Globus pallidus (tissue), 1 donor: Measurements from ENCODE around the gene RHCE.
"Not testable (repeated sequence)": the region's sequence is repeated elsewhere in the genome, so short reads cannot be mapped to it uniquely, and the experiment has no call there.

ENCODE experiments used
- DNase-seq: peaks from one replicate; pipeline ENCODE4 v3.0.0-alpha.2; 2015; ENCODE audit warnings: low spot score

RHCE gene

DNA sequence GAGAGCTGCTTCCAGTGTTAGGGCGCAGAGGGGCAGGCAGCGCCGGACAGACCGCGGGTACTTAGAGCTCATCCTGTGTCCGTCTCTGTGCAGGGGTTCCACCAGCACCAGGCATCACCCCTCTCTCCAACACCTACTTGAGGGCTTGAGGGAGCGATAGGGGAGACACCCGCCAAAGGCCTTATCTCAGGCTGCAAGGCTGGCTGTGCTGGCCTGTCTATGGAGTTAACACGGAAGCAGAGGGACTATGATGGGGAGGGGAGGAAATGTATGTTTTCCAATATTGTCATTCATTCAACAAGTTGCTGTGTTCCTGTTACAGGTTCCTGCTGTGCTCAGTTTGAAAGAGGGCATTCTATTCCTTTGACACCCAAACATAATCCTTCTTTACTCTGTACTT lies at the start of gene RHCE:
Gene RHCE (minus strand): TSS at position 111 of the 400 bp plus-strand sequence. CDS start 39 bp downstream, at position 72.
- DNase-seq: not testable (repeated sequence)

DNA sequence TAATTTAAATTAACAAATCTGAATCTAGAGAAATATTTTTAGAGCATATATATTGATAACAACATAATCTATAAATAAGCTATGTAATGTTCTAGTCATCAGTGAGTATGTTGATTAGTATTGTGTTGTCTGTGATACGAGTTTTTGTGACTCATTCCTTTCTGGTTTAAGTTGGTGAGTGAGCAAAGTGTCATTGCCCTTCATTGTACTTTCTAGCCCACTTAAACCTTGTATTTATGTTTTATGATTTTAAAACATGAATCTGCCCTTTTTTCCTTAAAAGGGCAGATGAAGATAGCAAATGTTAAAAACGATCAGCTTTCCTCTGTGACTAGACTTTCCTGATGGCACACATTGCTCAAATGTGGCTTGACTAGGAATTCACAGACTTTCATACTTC lies 48.6 kb upstream of the RHCE start:
- no peak for DNase-seq

DNA sequence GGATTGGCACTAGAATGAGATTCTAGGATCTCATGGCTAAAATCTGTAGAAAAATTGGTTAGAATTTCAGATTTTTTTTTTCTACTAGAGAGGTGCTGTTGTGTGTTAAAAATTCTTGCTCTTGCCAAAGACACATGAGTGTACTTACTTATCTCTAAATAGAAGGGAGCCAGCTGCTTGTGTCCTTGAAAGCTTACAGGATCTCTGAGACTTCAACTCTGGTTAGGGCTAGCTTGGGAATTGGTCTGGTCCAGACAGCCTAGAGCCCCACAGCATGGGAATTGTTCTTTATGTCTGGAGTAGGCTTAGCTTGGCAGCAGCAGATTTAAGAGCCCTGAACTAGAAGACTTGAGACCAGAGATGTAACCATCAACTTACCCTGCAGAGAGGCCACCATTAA lies 47.4 kb upstream of the RHCE start:
- DNase-seq: no peak

DNA sequence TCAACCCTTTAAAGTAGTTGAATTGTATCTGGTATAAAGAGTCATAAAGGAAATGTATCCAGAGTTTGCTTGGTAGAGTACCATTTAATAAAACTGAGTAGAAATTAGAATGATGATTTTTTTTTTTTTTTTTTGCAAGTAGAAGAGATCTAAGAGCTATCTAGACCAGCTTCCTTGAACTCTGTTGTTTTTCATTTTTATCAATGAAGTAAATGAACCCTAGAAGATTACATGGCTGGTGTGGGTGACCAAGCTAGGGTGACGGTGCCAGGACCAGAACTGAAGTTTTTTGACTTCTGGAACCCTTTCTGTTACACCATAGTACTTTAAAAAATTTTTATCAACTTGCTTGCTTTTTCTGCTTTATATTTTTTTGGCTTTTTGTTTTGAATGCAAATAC lies 47.0 kb upstream of the RHCE start:
- no peak for DNase-seq

DNA sequence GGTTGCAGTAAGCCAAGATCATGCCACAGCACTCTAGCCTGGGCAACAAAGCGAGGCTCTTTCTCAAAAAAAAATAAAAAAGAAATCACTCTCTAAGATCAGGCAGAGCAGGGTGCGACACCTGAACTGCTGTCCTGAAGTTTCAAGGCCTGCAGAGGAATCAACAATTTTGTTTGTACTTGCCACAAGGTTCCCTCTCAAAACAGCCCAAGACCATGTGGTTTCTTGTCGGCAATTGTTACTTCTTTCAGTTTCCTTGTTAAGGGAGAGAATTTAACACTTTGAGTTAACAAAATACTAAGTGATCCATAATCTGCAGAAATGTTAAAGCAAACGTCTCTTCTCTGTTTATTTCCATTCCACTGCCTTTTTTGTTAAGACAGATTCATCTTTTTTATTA lies 46.6 kb upstream of the RHCE start:
- no peak for DNase-seq

DNA sequence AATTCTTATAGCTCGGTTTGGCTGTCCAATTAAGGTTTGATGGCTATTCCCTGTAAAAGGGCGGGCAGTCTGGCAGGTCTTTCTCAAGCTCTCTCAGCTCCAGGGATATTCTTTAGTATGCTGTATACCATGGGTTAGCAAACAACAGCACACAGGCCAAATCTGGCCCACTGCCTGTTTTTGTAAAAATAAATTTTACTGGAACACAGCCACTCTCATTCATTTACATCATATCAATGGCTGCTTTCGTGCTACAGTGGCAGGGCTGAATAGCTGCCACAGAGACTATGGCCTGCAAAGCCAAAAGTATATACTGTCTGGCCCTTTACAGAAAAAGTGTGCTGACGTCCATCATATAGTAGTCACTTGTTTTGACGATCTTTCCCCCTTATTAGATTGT lies 42.1 kb upstream of the RHCE start:
- no peak for DNase-seq

DNA sequence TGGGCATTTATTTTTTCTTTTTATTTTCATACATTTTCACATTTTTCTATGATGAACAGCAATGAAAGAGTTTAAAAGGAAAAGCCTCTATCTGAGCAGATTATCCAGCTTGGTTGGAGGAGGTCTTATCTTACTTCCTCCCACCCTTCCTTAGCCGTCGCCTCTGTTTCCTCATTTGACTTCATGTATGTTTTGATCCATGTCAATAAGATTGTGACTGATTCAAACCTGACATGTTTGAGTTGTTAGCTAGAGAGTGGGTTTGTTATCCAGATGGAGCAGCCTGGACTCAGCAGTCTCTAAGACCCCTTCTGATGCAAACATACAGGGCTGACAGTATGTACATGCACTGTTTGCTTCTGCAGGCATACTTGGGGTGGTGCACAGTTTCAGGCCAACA lies 41.2 kb upstream of the RHCE start:
- no peak for DNase-seq

DNA sequence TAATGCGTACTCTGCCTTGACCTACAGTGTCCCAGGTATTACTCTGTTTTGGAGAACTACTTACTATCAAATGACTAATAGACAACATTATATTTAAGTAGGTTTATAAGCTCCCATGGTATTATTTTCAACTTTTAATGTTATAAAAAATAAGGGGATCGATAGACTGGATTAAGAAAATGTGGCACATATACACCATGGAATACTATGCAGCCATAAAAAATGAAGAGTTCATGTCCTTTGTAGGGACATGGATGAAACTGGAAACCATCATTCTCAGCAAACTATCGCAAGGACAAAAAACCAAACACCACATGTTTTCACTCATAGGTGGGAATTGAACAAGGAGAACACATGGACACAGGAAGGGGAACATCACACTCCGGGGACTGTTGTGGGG lies 40.2 kb upstream of the RHCE start:
- not testable (repeated sequence) for DNase-seq

DNA sequence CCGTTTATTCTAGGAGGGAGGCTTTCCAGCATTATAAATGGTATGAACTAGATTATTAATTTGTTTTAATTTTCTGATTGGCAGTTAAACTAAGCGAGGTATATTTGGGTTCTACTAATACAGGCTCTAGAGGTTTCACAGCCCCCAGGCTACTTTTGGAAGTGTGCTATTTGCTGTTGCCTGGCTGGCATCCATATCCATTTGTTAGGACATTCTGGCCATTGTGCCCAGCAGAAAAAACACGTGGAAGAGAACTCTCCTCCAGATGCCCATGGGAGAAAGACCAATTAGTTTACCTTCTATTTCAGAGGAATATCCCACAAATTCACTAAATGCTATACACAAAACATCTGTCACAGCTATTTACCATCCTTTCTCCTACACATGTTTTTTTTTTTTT lies 39.4 kb upstream of the RHCE start:
- no peak for DNase-seq

DNA sequence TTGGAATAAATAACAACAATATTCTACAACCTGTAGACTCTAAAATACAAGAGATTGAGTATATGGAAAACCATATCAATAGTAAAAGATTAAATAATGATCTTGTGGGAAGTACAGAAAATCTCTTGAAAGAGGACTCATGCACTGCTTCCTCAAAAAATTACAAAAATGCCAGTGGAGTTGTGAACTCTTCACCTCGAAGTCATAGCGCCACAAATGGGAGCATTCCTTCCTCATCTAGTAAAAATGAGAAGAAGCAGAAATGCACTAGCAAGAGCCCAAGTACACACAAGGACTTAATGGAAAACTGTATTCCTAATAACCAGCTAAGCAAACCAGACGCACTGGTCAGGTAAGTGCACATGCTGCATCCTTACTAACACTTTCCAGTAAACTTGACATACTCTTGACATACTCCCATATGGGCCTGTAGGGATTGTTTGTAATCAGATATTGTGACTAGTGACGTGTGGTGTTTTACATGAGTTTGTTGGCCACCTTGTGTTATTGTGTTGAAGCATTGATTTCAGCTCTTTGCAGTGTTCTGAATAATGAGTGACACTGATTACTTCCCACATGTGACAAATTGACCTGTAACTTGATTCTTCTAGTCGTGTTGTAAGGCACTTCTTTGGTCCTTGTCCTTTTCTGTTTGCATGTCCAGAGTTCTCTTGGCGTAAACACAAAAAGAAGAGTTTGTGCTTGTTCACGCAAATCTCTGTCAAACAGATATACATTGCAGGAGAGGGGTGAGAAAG lies 38.1 kb upstream of the RHCE start:
- no peak for DNase-seq

DNA sequence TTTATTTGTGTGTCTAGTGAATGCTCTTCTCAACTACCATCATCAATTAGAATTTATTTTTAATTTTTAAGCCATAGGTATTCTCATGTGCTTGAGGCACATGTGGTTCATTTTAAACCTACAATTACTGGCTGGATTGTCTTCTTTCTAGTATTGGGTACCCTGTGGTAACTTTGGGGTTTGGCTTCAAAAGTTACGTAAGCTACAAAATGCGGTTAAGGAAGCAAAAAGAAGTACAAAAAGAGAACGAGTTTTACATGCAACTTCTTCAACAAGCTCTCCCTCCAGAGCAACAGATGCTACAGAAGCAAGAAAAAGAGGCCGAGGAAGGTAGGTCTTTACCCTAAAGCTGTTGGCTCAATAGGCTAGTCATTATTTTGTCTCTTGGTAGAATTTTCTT lies 35.9 kb upstream of the RHCE start:
- DNase-seq: no peak

DNA sequence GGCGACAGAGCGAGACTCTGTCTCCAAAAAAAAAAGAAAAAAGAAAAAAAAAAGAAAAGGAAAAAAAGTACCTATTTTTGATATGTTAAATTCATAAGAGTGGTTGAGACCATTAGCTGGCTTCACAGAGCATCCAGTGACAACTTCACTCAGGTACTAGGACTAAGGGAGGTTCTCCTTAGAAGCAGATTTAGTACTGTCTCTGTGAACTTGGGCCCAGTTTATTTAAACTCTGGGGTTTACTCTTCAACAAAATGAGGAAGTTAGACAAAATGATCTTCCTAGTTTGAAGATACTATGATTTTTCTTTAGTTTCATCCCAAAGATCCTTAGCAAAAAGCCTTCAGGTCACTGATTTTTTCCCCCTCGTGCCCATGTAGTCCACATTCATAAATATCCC lies 31.3 kb upstream of the RHCE start:
- DNase-seq: no peak

DNA sequence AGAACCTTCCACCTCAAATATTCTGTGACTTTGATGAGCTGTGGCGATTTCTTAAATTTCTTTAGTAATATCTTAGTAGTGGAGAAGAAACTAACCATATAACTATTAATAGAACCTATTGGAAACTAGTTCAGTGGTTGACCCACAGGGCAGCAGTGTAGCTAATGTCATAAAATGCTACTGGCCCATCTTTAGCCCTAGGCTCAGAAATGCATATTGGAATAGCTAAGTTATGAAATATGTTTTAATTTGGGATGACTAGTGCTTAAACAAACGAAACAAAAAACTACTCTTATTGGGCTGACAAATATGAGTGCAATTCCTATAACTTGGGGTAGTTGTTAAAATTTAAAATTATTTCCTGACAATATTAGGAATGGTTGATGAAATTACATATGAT lies 30.3 kb upstream of the RHCE start:
- DNase-seq: no peak

DNA sequence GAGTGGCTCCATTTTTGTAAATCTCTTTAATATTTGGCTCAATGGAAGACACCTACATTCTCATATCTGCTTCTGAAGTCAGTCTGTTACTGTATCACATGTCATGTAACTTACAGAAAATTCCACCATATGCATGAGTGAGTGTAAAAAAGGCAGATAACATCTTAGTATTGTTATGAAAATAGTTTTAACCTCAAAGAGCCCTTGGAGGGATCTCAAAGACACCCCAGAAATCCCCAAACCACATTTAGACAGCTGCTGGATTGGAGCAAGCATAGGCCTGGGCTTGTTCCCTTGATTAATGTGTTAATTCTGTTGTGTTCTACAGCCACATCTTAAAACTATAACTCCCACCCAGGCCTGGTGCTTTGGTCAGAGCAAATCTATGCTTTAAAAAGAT lies 26.9 kb upstream of the RHCE start:
- DNase-seq: no peak

DNA sequence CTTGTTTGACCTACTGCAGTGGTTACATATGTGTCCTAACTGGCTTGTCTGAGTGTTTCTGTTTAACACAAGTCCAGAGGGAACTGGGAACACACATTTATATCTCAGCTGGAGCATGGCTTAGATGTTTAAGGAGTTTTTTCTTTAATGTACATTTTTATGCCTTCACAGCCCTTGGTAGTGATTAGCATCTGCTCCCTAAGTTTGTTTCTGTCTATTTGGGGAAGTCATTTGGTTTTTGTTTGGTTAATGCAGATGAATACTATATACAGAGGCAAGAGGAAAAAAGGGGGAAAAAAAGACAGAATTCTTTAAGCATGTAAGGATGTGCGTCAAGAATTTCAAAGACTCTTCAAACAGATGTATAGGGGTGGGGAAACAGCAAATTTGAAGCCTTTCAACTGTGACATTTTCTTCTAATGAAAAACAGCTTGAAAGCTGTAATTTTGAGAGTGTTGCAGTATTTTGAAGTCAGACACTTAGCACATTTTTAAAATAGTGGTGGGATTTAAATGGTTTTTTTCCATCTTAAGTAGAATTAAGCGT lies 25.4 kb upstream of the RHCE start:
- no peak for DNase-seq

DNA sequence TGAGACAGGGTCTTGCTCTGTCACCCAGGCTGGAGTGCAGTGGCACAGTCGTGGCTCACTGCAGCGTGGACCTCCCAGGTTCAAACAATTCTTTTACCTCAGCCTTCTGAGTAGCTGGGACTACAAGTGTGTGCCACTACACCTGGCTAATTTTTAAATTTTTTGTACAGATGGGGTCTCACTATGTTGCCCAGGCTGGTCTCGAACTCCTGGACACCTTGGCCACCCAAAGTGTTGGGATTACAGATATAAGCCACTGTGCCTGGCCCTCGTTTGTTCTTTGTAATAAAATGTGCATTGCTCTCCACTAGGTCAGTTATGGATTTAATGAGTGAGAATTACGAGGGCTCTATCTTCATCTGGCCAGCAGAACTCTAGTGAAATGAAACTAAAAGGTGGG lies 24.0 kb upstream of the RHCE start:
- not testable (repeated sequence) for DNase-seq

DNA sequence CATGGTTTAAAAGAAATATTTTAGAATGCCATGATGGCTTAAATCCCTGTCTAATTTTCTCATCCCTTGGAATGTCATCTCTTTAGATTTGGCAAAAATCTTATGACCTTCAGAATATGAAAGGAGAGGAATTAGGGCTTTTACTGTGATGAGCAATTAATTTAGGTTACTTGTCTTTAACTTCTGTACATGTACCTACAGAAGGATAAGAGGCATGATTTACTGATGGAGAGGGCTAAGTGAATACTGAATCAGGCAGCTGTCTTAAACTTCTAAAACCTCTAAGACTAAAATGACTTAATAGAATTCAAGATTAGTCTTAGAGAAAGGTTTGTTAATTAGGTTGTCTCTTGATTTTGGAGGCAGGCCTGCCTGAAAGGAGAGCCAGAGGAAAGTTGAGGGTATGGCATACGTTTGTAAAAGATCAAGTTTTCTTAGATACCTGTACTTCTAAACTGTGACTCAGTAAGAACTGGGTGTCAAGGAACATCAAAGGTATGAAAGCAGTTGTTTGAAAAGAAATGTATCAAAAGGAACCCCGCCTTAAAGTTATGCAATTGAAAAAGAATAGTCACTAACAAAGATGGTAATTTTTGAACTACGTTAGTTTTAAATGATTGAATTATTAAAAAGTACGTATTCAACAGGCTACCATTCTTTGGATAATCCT lies 22.5 kb upstream of the RHCE start:
- DNase-seq: no peak

DNA sequence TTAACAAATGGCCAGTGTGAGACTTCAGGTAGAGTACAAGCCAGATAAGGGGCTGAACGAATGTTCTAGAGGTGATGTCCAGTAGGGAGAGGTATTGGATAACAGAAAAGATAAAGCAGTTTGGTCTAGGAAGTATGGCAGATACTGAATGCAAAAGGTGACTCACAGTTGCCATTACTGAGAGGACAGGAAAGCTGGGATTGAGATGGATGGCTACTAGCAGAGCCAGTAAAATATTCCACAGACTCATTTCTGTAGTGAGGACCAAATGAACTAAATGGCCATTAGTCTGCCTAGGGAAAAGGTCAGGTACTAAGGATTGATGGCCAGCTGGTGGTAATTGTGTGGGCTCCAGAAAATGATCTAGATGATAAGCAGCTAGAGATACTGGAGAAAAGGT lies 21.6 kb upstream of the RHCE start:
- no peak for DNase-seq

DNA sequence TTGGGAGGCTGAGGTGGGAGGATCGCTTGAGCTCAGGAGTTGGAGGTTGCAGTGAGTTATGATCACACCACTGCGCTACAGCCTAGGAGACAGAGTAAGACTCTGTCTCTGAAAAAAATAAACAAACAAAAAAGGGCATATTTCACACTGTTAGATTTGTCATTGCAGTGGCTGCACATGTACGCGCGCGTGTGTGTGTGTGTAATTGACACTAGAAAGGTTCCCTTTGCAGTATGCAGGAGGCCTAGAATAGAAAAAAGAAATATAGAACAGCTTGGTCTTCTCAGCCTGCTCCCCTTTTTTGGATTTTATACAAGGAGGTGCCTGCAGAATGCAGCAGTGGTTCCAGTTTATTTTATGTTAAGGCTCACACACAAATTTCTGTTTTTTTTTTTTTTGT lies 18.7 kb upstream of the RHCE start:
- DNase-seq: no peak

DNA sequence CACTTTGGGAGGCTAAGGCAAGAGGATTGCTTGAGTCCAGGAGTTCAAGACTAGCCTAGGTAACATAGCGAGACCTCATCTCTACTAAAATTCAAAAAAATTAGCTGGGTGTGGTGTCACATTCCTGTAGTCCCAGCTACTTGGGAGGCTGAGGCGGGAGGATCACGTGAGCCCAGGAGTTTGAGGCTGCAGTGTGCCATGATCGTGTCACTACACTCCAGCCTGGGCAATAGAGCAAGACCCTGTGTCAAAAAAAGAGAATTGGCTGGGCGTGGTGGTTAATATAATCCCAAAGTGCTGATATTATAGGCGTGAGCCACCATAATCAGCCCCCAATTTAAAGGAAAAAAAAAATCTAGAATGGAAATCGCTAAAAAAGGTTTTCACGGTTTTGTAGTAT lies 17.0 kb upstream of the RHCE start:
- no peak for DNase-seq

DNA sequence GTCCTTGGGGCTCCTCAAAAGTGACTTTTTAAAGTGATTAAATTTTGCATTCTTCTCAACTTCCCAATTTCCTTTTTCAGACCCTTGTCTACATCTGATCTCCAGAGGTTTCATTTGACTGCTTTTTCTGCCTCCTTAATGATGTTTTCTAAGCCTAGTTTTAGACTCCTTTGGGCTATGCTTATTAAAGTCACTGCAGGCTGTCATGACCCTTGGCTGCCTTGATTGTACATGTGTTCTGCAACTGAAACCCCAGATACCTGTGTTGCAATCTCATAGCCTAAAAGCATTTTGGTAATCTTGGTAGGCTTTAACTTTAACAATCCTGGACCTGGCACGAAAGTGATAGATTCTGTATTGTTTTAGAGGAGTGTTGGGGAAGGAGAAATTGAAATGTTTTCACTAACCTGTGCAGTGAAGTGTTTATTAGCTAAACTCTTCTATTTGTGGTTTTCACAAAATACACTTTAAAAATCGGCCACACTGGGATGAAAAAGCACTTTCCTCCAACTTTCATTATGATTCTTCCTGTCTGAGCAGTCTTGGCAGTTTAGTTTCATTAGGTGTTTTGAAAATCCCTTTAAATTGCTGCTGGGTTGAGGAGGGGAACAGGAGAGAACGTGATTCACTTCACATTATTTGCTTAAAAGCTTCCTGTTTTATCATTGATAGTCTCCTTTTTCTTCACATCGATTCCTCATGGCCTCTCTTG lies 14.9 kb upstream of the RHCE start:
- no peak for DNase-seq

DNA sequence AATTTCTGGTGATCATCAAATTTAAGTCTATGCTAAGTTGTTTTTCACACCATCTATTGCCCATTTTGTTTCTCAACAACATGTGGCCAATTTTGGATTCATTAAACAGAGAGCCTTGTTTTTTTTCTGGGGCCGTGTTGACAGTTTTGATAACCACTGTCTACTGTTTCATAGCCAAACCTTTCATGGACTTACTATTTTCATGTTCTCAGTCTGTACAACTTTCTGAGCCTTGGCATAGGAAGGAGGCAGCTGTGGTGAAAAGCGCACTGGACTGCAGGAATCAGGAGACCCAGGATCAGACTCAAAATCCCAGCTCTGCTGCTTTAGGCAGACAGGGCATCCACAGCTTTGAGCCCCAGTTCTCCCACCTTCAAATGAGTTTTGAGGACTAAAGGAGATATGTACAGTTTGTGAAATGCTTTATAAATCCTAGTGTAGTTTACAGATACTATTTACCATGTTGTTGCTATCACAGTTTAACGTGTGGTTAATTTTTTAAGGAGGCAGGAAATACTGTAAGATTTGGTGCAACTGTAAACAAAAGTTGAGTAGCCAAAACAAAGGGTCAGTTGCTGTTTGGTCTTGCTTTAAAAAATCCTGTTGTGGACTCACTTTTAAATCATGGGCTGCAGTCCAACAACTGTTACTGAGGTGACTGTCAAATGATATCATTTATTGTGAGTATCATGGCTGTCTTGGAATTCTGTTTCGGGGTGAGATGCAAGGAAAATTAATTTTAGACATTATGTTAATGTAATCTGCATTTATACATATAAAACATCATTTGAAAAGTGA lies 13.0 kb upstream of the RHCE start:
- DNase-seq: peak; percentile 51
